ENCODE results near the gene FLNA.

- TF ChIP-seq CTCF (conservative IDR thresholded peaks at IDR 0.05) (no peak), EZH2 (IDR thresholded peaks at IDR 0.05; ENCODE audit: low read depth) (no peak)
These were observed 54.0 kb downstream of the FLNA start for GRCh38 chrX:154320406-154320805.

All from PC-9 (cell line).